ENCODE data around the gene BAIAP2L1. TPM values are rescaled to one million over a fixed set of nuclear protein-coding genes. Genes with fewer than 3 reads are reported as not detected.

BAIAP2L1 gene
- total RNA-seq, 1 donor from 2014 or later, result 21.6 TPM

GRCh38 chr7:98368716-98369115 is 32.2 kb downstream of the BAIAP2L1 start:
- Mint-ChIP-seq H3K9me3 (ENCODE audit: unreplicated experiment) (no peaks in the 10 kb centered on the region), H3K36me3 (ENCODE audit: low read depth, unreplicated experiment) (no peaks in the 10 kb centered on the region), H3K4me1 (ENCODE audit: low read depth, unreplicated experiment) (peaks cover 17% of the 10 kb centered on the region), H3K4me3 (ENCODE audit: unreplicated experiment) (no peak overlapping the region), H3K27me3 (ENCODE audit: low read depth, unreplicated experiment) (no peaks in the 10 kb centered on the region), H3K27ac (ENCODE audit: unreplicated experiment) (no peak overlapping the region)
- H3K27ac ChIP-seq (ENCODE audit: low read depth, low read length), result no peak overlapping the region
- H3K4me3 ChIP-seq (ENCODE audit: insufficient read depth, low read depth, low read length), result no peak overlapping the region
- H3K4me1 ChIP-seq (ENCODE audit: insufficient read depth, low read length), result peaks cover 6% of the 10 kb centered on the region
- H4K20me1 ChIP-seq (ENCODE audit: insufficient read depth, low read length), result no peaks in the 10 kb centered on the region
- TF ChIP-seq, protein P1, sequence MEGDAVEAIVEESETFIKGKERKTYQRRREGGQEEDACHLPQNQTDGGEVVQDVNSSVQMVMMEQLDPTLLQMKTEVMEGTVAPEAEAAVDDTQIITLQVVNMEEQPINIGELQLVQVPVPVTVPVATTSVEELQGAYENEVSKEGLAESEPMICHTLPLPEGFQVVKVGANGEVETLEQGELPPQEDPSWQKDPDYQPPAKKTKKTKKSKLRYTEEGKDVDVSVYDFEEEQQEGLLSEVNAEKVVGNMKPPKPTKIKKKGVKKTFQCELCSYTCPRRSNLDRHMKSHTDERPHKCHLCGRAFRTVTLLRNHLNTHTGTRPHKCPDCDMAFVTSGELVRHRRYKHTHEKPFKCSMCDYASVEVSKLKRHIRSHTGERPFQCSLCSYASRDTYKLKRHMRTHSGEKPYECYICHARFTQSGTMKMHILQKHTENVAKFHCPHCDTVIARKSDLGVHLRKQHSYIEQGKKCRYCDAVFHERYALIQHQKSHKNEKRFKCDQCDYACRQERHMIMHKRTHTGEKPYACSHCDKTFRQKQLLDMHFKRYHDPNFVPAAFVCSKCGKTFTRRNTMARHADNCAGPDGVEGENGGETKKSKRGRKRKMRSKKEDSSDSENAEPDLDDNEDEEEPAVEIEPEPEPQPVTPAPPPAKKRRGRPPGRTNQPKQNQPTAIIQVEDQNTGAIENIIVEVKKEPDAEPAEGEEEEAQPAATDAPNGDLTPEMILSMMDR (IDR thresholded peaks at IDR 0.05; ENCODE audit: insufficient read depth, low read depth, low read length), result no peak
- no peak for TF ChIP-seq EZH2 (IDR thresholded peaks at IDR 0.05; ENCODE audit: insufficient read depth, low read length)
- H3K36me3 ChIP-seq (ENCODE audit: insufficient read depth, low read length), result no peaks in the 10 kb centered on the region
- H3K79me2 ChIP-seq (ENCODE audit: insufficient read depth, low read length), result no peaks in the 10 kb centered on the region
- H2AFZ ChIP-seq (ENCODE audit: low read depth, low read length), result no peak overlapping the region
- no peak overlapping the region for H3K4me2 ChIP-seq (ENCODE audit: low read length)
- no peaks in the 10 kb centered on the region for H3K27me3 ChIP-seq (ENCODE audit: insufficient read depth, low read length)
- no peak for DNase-seq (ENCODE audit: low read depth)
- no peak overlapping the region for H3K9ac ChIP-seq (ENCODE audit: low read length)
- FAIRE-seq, result no peak
- H3K9me3 ChIP-seq (ENCODE audit: insufficient read depth, low read depth, low read length), result no peaks in the 10 kb centered on the region

GRCh38 chr7:98366562-98366938 is 34.3 kb downstream of the BAIAP2L1 start:
- Histone ChIP-seq H2AFZ (ENCODE audit: low read depth, low read length) (no peak overlapping the region), H3K36me3 (ENCODE audit: insufficient read depth, low read length) (no peaks in the 10 kb centered on the region), H3K27me3 (ENCODE audit: insufficient read depth, low read length) (no peaks in the 10 kb centered on the region), H3K79me2 (ENCODE audit: insufficient read depth, low read length) (no peaks in the 10 kb centered on the region), H3K27ac (ENCODE audit: low read depth, low read length) (no peak overlapping the region), H4K20me1 (ENCODE audit: insufficient read depth, low read length) (no peaks in the 10 kb centered on the region), H3K4me1 (ENCODE audit: insufficient read depth, low read length) (peaks cover 6% of the 10 kb centered on the region), H3K4me2 (ENCODE audit: low read length) (no peak overlapping the region), H3K9ac (ENCODE audit: low read length) (no peak overlapping the region), H3K9me3 (ENCODE audit: insufficient read depth, low read depth, low read length) (no peaks in the 10 kb centered on the region), H3K4me3 (ENCODE audit: insufficient read depth, low read depth, low read length) (no peak overlapping the region)
- Mint-ChIP-seq H3K4me1 (ENCODE audit: low read depth, unreplicated experiment) (peaks cover 13% of the 10 kb centered on the region), H3K9me3 (ENCODE audit: unreplicated experiment) (peaks cover 2% of the 10 kb centered on the region), H3K27ac (ENCODE audit: unreplicated experiment) (no peak overlapping the region), H3K27me3 (ENCODE audit: low read depth, unreplicated experiment) (no peaks in the 10 kb centered on the region), H3K36me3 (ENCODE audit: low read depth, unreplicated experiment) (peaks cover 2% of the 10 kb centered on the region), H3K4me3 (ENCODE audit: unreplicated experiment) (no peak overlapping the region)
- DNase-seq (ENCODE audit: low read depth) (no peak), FAIRE-seq (no peak)
- TF ChIP-seq, protein P1 (IDR thresholded peaks at IDR 0.05; ENCODE audit: insufficient read depth, low read depth, low read length), result no peak
- no peak for TF ChIP-seq EZH2 (IDR thresholded peaks at IDR 0.05; ENCODE audit: insufficient read depth, low read length)

DNA sequence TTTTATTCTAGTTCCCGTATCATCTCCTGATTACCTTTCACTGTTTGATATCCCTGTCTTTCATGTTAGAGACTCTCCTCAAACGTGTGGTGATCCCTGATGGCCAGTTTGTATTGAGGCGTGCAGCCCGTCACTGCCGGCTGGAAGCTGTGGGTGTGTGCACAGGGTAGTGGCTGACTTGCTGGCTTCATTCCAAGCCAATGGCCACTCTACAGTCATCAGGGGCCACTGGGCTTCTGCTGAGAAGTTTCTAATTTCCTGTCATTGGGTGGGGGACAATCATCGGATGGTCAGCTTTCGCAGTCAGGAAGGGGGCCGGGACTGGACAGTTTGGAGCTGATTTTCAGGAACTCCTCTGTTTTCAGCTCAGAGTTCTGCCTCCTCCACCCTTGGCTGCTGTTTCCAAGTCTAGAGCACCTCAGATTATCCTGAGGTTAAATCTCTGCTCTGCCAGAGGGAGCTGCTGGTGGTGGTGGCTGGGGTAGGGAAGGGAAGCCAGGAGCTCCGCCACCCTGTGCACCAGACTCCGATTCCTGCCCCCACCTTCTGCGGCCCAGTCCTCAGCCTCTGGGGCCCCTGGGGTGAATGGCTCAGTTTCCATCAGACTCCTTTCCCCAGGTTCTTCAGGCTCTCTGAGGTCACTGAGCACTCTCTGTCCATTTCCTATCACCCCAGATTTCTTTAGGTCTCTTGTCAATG is 34.9 kb downstream of the BAIAP2L1 start:
- Histone ChIP-seq H4K20me1 (ENCODE audit: insufficient read depth, low read length) (no peaks in the 10 kb centered on the region), H2AFZ (ENCODE audit: low read depth, low read length) (no peak overlapping the region), H3K27me3 (ENCODE audit: insufficient read depth, low read length) (no peaks in the 10 kb centered on the region), H3K4me1 (ENCODE audit: insufficient read depth, low read length) (peaks cover 6% of the 10 kb centered on the region), H3K4me3 (ENCODE audit: insufficient read depth, low read depth, low read length) (no peak overlapping the region), H3K27ac (ENCODE audit: low read depth, low read length) (no peak overlapping the region), H3K36me3 (ENCODE audit: insufficient read depth, low read length) (no peaks in the 10 kb centered on the region), H3K9ac (ENCODE audit: low read length) (no peak overlapping the region), H3K9me3 (ENCODE audit: insufficient read depth, low read depth, low read length) (no peaks in the 10 kb centered on the region), H3K4me2 (ENCODE audit: low read length) (no peak overlapping the region), H3K79me2 (ENCODE audit: insufficient read depth, low read length) (no peaks in the 10 kb centered on the region)
- peaks cover 10% of the 10 kb centered on the region for H3K4me1 Mint-ChIP-seq (ENCODE audit: low read depth, unreplicated experiment)
- no peak overlapping the region for H3K27ac Mint-ChIP-seq (ENCODE audit: unreplicated experiment)
- DNase-seq (ENCODE audit: low read depth), result no peak
- no peak for FAIRE-seq
- no peaks in the 10 kb centered on the region for H3K27me3 Mint-ChIP-seq (ENCODE audit: low read depth, unreplicated experiment)
- H3K36me3 Mint-ChIP-seq (ENCODE audit: low read depth, unreplicated experiment), result peaks cover 2% of the 10 kb centered on the region
- H3K4me3 Mint-ChIP-seq (ENCODE audit: unreplicated experiment), result no peak overlapping the region
- peaks cover 2% of the 10 kb centered on the region for H3K9me3 Mint-ChIP-seq (ENCODE audit: unreplicated experiment)
- TF ChIP-seq, protein P1 (IDR thresholded peaks at IDR 0.05; ENCODE audit: insufficient read depth, low read depth, low read length), result no peak
- no peak for TF ChIP-seq EZH2 (IDR thresholded peaks at IDR 0.05; ENCODE audit: insufficient read depth, low read length)
